Fibroblast of peridontal ligament (primary cell): ENCODE data around the gene SMTN.
"Not testable (repeated sequence)": the region's sequence is repeated elsewhere in the genome, so short reads cannot be mapped to it uniquely, and the experiment has no call there.

ENCODE experiments used
- DNase-seq: peaks from one replicate; pipeline ENCODE4 v3.0.0-alpha.2; 2010; ENCODE audit errors: extremely low read depth

SMTN gene

DNA sequence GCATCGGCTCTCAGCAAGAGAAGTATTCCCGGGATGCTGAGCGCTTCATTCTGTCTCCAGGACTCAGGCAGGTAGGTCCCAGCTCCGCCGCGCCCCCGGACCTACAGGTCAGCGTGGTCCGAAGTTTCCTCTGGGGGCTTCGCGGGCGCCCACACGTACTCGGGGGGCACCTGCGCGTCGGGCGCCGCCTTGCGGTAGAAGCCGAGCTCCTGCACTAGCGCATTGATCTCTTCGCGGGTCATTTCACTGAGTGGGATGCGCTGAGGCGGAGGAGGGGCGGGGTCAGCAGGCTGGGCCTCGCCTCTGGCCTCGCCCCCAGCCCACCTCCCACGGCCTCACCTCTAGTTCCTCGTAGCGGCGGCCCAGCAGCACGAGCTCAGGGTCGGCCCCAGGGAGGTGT is 23.8 kb downstream of the SMTN start:
- no peak for DNase-seq

DNA sequence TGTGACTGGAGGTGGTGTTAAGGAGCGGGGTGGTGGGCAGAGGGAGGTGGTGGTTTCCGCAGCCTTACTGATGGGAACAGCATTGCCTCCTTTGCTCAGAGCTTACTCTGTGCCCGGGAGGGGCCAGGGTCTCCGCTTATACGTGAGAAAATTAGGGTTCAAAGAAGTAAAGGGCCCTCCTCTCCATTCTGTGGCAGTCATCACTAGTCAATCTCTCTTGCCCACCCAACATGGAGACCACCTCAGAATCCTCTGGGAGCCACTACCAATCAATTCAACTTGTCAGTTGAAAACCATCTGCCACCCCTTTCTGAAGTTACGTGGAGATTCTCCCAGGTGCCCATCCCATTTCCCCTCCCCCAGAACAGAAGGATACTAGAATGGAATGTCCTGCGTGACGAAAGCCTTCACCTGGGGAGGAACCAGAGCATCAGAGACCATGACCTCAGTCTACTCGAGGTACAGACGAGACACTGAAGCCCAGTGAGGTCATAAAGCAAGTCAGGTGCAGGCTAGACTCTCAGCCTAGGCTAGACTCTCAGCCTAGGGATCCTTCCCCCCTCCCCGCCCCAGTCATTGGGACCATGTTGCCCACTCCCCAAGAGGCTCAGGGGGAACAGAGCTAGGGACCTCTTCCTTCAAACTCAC is 24.3 kb downstream of the SMTN start:
- DNase-seq, result no peak

DNA sequence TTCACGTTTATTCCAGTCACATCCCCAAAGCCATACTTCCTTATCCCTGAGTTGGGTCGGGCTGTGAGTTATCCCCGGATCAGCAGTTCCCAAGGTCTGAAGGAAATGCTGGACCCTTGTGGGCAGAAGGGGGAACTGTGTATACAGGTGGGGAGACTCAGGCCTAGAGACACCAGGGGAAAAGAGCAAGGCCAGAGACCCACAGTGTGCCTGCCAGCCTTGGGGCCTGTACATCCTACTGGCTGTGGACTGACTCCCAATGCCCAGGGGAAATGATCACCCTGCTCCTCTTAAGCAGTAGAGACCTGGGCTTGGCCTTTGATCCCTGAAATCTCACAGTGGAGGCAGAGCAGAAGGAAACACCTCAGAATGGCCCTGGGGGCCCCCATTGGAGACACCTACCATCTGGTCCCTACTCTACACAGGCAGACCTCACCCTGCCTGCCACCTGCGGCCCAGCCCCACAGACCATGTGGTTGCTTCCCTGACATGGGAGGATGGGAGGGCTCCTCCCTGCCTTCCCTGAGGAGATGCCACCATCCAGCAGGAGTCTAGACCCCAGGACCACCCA is 25.0 kb downstream of the SMTN start:
- no peak for DNase-seq

GRCh38 chr22:31106731-31107177 is 25.6 kb downstream of the SMTN start:
- peak; percentile 64 for DNase-seq

GRCh38 chr22:31107178-31107893 is 26.2 kb downstream of the SMTN start, which contains the start of gene SELENOM:
Gene SELENOM, minus strand, starts transcription at chr22:31107568. Its CDS starts 63 bp downstream, at chr22:31107505.
- peak; percentile 98 for DNase-seq

DNA sequence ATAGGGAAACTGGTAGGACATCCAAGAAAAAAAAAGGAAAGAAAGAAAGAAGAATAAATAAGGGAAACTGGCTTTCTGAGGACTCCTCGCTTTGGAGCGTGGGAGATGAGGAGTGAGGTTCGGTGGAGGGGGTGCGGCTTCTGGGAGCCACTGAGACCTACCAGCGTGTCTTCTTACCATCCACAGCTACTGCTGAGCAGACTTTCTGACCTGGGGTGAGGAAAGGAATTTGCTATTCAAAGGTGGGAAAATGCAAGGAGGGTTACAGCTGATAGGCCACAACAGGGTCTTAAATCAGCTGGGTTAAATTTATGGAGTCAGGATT is 26.7 kb downstream of the SMTN start:
- no peak for DNase-seq

- not testable (repeated sequence) for DNase-seq
These were observed 31.5 kb downstream of the SMTN start for GRCh38 chr22:31112547-31113091.

GRCh38 chr22:31118046-31118820 is 37.1 kb downstream of the SMTN start:
- no peak for DNase-seq

DNA sequence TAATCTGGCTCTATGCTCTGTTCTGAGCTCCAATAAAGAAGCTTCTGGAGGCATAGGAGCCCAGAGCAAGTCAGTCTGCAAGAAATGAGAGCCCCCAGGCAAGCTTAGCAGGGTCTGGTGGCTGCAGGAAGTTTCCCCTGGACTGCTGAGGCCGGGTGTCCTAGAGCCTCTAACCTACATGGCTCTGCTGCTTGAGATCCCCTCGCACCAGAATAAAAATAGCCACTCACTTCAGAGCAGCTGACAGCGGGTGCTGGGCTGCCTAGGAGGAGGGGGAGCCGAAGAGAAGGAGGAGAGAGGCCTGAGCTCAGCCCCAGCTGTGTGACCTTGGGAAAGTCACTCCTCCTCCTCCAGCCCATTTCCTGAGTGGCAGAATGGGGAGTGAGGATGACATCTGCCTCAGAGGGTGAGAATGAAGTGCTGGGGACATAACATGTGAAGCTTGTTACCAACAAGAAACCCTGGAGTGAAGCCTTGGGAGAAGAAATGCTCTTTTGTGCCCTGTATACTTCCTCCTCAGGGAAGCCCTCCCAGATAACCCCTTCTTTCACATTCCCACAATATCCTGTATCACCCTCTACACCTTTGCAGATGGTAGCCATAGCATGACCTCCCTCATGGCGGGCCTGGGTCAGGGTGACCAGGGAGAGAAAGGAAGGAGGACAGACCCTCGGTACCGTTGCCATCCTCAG is 38.1 kb downstream of the SMTN start:
- no peak for DNase-seq

DNA sequence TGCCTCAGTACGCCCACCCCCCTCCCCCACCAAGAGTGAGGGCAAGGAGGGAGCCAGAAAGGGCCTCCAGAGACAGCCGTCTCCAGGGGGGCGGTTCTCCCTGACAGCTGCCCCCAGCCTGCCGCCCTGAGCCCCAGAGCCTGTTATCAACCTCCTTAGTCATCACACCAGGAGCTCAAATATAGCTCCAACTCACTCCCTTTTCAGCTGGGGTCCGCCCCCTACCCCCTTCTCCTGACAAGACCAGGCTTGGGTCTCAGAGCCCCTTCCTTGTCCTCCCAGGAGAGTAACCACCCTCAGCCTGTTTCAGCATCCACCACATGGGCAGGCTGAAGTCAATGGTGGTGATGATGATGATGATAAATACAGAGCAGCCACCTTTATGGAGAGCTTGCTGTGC is 39.1 kb downstream of the SMTN start:
- no peak for DNase-seq

DNA sequence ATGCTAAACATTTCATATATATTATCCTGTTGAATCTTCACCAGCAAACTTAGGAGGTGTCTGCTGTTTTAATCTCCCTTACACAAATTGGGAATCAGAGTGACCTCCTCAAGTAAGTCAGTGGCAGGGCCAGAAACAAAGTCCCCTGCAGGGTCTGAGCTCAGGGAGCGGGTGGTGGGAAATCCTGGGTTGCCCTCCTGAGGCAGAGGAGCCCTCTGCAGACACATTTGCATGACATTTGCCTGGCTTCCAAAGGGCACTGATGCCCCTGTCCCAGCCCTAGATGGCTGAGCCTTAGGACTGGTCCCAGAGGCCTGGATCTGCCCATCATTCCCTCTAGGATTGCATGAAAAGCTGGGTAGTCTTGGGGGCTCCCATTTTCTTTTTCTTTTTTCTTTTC is 39.5 kb downstream of the SMTN start:
- no peak for DNase-seq

GRCh38 chr22:31121403-31121802 is 40.3 kb downstream of the SMTN start:
- DNase-seq, result no peak

DNA sequence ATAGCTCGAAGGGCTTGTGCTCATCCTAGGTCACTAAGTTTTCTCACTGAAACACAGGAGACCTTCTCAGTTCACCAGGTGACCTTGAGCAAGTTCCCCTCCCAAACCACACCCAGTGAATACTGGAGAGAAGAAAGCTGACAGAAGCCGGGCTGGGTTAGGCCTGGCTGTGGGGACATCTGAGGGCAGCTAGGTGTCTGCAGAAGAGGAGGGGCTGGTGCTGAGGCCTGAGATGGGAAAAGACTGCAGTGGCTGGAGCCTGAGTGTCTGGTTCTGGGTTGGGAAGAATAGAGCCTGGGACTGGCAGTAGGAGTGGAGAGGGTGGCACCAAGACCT is 41.0 kb downstream of the SMTN start:
- no peak for DNase-seq

- peak; percentile 29 for DNase-seq
These were observed 41.6 kb downstream of the SMTN start, which contains the start of gene INPP5J for GRCh38 chr22:31122532-31123291. Gene INPP5J, plus strand, starts transcription at chr22:31122966. Its CDS starts 49 bp downstream, at chr22:31123015.

DNA sequence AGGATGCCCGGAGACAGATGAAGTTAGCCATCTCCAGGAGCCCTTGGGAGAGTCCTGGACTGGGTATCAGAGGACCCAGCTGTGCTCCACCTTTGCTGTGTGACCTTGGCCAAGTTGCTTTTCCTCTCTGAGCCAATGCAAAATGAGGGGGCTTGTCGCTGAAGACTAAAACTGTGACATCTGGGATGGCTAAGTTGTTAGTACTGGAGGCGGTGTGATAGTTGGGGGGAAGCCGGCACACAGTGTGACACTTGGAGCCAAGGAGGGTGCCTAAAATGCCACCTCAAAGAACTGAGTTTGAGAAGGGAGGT is 42.1 kb downstream of the SMTN start:
- DNase-seq, result no peak

DNA sequence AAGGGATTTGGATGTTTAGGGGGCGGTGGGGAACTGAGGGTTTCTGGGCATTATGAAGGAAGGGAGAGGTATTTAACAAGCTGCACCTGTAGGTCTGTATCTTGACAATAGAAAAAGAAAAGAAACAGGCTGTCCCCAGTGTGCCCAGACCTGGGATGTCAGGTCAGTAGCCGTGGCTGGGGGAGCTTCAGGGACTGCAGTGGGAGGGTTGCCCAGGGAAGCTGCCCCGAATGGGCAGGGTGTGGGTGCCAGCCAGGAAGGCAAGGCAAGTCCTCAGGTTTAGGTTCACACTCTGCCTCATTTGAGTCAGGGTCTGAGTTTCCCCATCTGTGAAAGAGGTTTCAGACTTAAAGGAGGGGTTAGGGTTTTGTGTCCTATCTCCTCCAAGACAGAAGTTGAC is 43.2 kb downstream of the SMTN start:
- no peak for DNase-seq

- DNase-seq, result no peak
These were observed 43.8 kb downstream of the SMTN start for GRCh38 chr22:31124811-31125465.

- DNase-seq, result no peak
These were observed 44.5 kb downstream of the SMTN start for GRCh38 chr22:31125521-31126117.

GRCh38 chr22:31126128-31126868 is 45.2 kb downstream of the SMTN start:
- DNase-seq, result no peak

DNA sequence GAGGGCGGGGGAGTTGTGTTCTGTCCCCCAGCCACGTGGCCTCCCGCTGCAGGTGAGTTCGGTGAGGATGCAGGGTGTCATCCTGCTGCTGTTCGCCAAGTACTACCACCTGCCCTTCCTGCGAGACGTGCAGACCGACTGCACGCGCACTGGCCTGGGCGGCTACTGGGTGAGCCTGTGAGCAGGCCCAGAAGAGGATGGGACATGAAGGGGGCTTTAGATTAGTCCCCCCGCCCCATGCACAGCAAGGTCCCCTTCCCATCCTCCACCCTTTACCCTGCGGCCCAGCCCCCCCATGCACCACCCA is 45.7 kb downstream of the SMTN start:
- DNase-seq, result no peak
